OCI-LY7 (cell line): ENCODE results near the gene CRTAP. TPM values are rescaled to one million over a fixed set of nuclear protein-coding genes. Genes with fewer than 3 reads are reported as not detected.

Experiments used
- BruUV-seq: library from RNA; stranded (reverse); fragments of 400-500 nt; replicated peaks from 2 replicates; lab custom pipeline; 2021; lab: Mats Ljungman, UMichigan
- CTCF ChIA-PET: fragments of 300-600 bp; sonication (Branson Sonifier 250); formaldehyde crosslinking; loops from one replicate; lab custom pipeline; 2022; ENCODE audit warnings: antibody characterized with exemption; ENCODE audit not compliant: unreplicated experiment; lab: Charles Lee
- POLR2A ChIA-PET: fragments of 300-600 bp; sonication (Branson Sonifier 250); formaldehyde crosslinking; loops from one replicate; lab custom pipeline; 2022; ENCODE audit warnings: antibody characterized with exemption; lab: Charles Lee
- DNase-seq: peaks from one replicate; pipeline ENCODE4 v3.0.0-alpha.2; 2015; ENCODE audit warnings: low spot score
- H2AFZ ChIP-seq: fragments of 200-600 bp; sonication (generic), shearing (Covaris generic); 2 replicates; pipeline ENCODE4 v1.6.1; 2014; ENCODE audit warnings: mild to moderate bottlenecking, antibody characterized with exemption, low read length, moderate library complexity
- H3K27ac ChIP-seq: fragments of 200-600 bp; sonication (generic); 2 replicates; pipeline ENCODE4 v1.5.1; 2014; ENCODE audit warnings: mixed run types, low read depth, mild to moderate bottlenecking, moderate library complexity, low read length, inconsistent platforms; ENCODE audit not compliant: poor library complexity, severe bottlenecking
- H3K36me3 ChIP-seq: fragments of 200-600 bp; sonication (generic); 2 replicates; pipeline ENCODE4 v1.6.1; 2014; ENCODE audit warnings: mild to moderate bottlenecking, antibody characterized with exemption, low read length, moderate library complexity, mixed read lengths; ENCODE audit not compliant: insufficient read depth
- H3K4me1 ChIP-seq: fragments of 200-600 bp; sonication (generic); 2 replicates; pipeline ENCODE4 v1.5.1; 2014; ENCODE audit warnings: mild to moderate bottlenecking, low read length; ENCODE audit not compliant: insufficient read depth, poor library complexity, severe bottlenecking
- H3K4me2 ChIP-seq: fragments of 200-600 bp; sonication (generic); 2 replicates; pipeline ENCODE4 v1.6.1; 2014; ENCODE audit warnings: mild to moderate bottlenecking, low read length
- H3K4me3 ChIP-seq: fragments of 200-600 bp; sonication (generic); 2 replicates; pipeline ENCODE4 v1.5.1; 2014; ENCODE audit warnings: mild to moderate bottlenecking, low read depth, low read length; ENCODE audit not compliant: poor library complexity, severe bottlenecking
- H3K79me2 ChIP-seq: fragments of 200-600 bp; sonication (generic); 2 replicates; pipeline ENCODE4 v1.6.1; 2016; ENCODE audit warnings: low read depth, mild to moderate bottlenecking, low read length, moderate library complexity, mixed read lengths; ENCODE audit not compliant: insufficient read depth
- H3K9me2 ChIP-seq: fragments of 200-600 bp; sonication (generic); 2 replicates; pipeline ENCODE4 v1.6.1; 2016; ENCODE audit warnings: mild to moderate bottlenecking, low read length, mixed read lengths; ENCODE audit not compliant: insufficient read depth
- H3K9me3 ChIP-seq: fragments of 200-600 bp; sonication (generic); 2 replicates; pipeline ENCODE4 v1.6.1; 2014; ENCODE audit warnings: mild to moderate bottlenecking, mixed run types, low read length, mixed read lengths
- H4K20me1 ChIP-seq: fragments of 200-600 bp; sonication (generic); 2 replicates; pipeline ENCODE4 v1.6.1; 2014; ENCODE audit warnings: mild to moderate bottlenecking, antibody characterized with exemption, low read length, moderate library complexity, mixed read lengths; ENCODE audit not compliant: insufficient read depth
- EZH2phosphoT487 ChIP-seq: fragments of 200-600 bp; sonication (generic); IDR thresholded peaks from 2 replicates; pipeline ENCODE4 v1.6.1; 2018; ENCODE audit warnings: low read depth, borderline replicate concordance, mild to moderate bottlenecking, mixed run types, antibody characterized with exemption, low read length, moderate library complexity, mixed read lengths
- intact Hi-C: fragments of 100-400 bp; cut with micrococcal nuclease; formaldehyde crosslinking; loops from one replicate; pipeline ENCODE4 v1.10.0; 2022; ENCODE audit not compliant: unreplicated experiment
- total RNA-seq, 2 experiments: library from RNA; depleted of rRNA in 1 of 2; stranded (reverse); fragments of >200 nt in 1 of 2; shearing (Covaris generic) in 1 of 2; gene quantifications; 2 replicates each; pipeline ENCODE4 v1.2.3, GENCODE V29; 2014 to 2022
- TF ChIP-seq, protein P1 (sequence below): fragments of 200-600 bp; sonication (generic); conservative IDR thresholded peaks from 2 replicates; pipeline ENCODE4 v1.5.1; 2014; ENCODE audit warnings: mild to moderate bottlenecking, antibody characterized with exemption, low read length, moderate library complexity, mixed read lengths

Gene CRTAP
- total RNA-seq, 2 experiments from 2014 or later = 19.2 to 53.7 TPM

DNA sequence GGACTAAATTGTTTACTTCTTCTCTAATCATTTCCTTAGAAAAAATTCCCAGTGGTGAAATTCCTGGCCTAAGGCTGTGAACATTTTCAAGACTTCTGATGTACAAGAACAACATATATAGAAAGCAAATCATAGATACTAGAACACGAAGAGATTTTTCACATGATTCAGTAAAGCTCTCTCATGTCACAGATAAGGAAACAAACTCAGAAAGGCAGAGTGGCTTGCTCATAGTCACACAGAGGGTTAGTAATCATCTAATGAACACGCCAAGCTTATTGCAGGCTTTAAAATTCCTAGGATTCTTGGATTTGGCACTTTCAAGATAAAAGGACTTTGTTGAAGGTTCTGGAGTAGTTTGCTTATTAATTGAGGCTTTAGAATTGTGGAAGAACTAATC is 26.2 kb downstream of the CRTAP start:
- H4K20me1 ChIP-seq = no peaks in the 10 kb centered on the region
- no TSS peak for BruUV-seq
- no peaks in the 10 kb centered on the region for H3K9me2 ChIP-seq
- ChIA-PET CTCF (no interaction called here), POLR2A (no interaction called here)
- intact Hi-C loops = no loop called here
- H2AFZ ChIP-seq = no peak overlapping the region
- peaks cover 43% of the 10 kb centered on the region for H3K36me3 ChIP-seq
- no peak overlapping the region for H3K27ac ChIP-seq
- H3K9me3 ChIP-seq = no peaks in the 10 kb centered on the region
- H3K4me3 ChIP-seq = no peak overlapping the region
- DNase-seq = no peak
- H3K79me2 ChIP-seq = no peaks in the 10 kb centered on the region
- H3K4me1 ChIP-seq = no peaks in the 10 kb centered on the region
- no peak for TF ChIP-seq EZH2phosphoT487
- TF ChIP-seq, protein P1, sequence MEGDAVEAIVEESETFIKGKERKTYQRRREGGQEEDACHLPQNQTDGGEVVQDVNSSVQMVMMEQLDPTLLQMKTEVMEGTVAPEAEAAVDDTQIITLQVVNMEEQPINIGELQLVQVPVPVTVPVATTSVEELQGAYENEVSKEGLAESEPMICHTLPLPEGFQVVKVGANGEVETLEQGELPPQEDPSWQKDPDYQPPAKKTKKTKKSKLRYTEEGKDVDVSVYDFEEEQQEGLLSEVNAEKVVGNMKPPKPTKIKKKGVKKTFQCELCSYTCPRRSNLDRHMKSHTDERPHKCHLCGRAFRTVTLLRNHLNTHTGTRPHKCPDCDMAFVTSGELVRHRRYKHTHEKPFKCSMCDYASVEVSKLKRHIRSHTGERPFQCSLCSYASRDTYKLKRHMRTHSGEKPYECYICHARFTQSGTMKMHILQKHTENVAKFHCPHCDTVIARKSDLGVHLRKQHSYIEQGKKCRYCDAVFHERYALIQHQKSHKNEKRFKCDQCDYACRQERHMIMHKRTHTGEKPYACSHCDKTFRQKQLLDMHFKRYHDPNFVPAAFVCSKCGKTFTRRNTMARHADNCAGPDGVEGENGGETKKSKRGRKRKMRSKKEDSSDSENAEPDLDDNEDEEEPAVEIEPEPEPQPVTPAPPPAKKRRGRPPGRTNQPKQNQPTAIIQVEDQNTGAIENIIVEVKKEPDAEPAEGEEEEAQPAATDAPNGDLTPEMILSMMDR = no peak
- H3K4me2 ChIP-seq = no peak overlapping the region

DNA sequence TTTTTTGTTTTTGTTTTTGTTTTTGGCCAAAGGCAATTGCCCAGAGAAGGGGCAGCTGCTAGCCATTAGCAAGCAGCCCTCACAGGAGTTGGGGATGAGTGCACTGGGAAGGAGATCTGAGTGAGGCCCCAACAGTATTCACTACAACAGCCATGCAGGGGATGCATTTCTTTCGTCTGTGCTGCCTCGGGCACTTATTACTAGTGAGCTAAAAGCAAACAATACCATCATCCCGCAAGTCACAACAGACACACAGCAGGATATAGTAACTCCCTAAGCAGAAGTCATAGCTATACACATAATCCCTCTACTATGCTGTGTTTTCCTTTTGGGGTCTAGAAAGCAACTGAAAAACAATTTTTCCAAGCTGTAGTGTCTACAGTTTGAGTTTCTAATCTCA is 27.2 kb downstream of the CRTAP start:
- intact Hi-C loops = no loop called here
- no peak overlapping the region for H3K27ac ChIP-seq
- H3K79me2 ChIP-seq = no peaks in the 10 kb centered on the region
- ChIA-PET CTCF (interaction anchor here (1.1 kb wide), 1 partner anchor 26 kb away, joined by 3 read pairs; no protein-coding TSS in a partner anchor), POLR2A (interaction anchor here (1.2 kb wide), 1 partner anchor 34 kb away, joined by 3 read pairs; no protein-coding TSS in a partner anchor)
- H3K9me3 ChIP-seq = no peaks in the 10 kb centered on the region
- BruUV-seq = no TSS peak
- DNase-seq = no peak
- no peaks in the 10 kb centered on the region for H3K4me1 ChIP-seq
- H2AFZ ChIP-seq = no peak overlapping the region
- peaks cover 36% of the 10 kb centered on the region for H3K36me3 ChIP-seq
- no peak overlapping the region for H3K4me2 ChIP-seq
- H4K20me1 ChIP-seq = no peaks in the 10 kb centered on the region
- no peak for TF ChIP-seq EZH2phosphoT487
- TF ChIP-seq, protein P1 = no peak
- H3K9me2 ChIP-seq = no peaks in the 10 kb centered on the region
- H3K4me3 ChIP-seq = no peak overlapping the region

DNA sequence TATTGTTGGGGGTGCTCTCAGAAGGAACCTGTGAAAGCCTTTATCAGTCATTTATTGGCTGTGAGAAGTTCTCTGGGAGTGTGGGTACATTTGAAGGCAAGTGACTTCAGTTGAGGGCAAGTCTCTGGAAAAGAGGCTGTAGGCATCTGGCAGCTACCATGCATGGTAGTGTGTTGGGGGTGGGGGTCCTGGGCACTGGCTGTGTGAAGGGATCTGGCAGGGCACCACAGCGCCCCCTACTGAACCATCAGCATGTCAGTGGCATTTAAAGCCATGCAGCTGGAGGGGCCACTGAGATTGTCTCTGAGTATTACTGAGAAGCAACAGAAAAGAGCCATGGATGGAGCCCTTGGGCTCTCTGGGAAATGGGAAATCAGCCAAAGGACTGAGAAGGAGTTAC is 30.6 kb downstream of the CRTAP start:
- no peaks in the 10 kb centered on the region for H4K20me1 ChIP-seq
- TF ChIP-seq, protein P1 = peak; percentile 83
- TF ChIP-seq EZH2phosphoT487 = no peak
- H2AFZ ChIP-seq = no peak overlapping the region
- ChIA-PET POLR2A (interaction anchor here (0.6 to 1.1 kb wide), 3 partner anchors 8 to 77 kb away, joined by 3 to 9 read pairs (median 4); no protein-coding TSS in a partner anchor), CTCF (no interaction called here)
- no peaks in the 10 kb centered on the region for H3K9me2 ChIP-seq
- no peaks in the 10 kb centered on the region for H3K9me3 ChIP-seq
- H3K4me2 ChIP-seq = no peak overlapping the region
- H3K27ac ChIP-seq = no peak overlapping the region
- H3K79me2 ChIP-seq = no peaks in the 10 kb centered on the region
- H3K4me1 ChIP-seq = no peaks in the 10 kb centered on the region
- no peak overlapping the region for H3K4me3 ChIP-seq
- intact Hi-C loops = no loop called here
- peaks cover 17% of the 10 kb centered on the region; the same call in 1 of the 2 replicates for H3K36me3 ChIP-seq
- BruUV-seq = no TSS peak
- peak; percentile 31 for DNase-seq
